ENCODE data around the gene PLA2G4E. TPM values are rescaled to one million over a fixed set of nuclear protein-coding genes. Genes with fewer than 3 reads are reported as not detected.

PLA2G4E gene
- total RNA-seq, 4 donors from 2014 or later = not detected

GRCh38 chr15:42064271-42064670, 43.4 kb upstream of the PLA2G4E start:
- DNase-seq (no peak), ATAC-seq (no peak)
- no peaks in the 10 kb centered on the region for H3K36me3 ChIP-seq
- TF ChIP-seq CTCF (IDR thresholded peaks at IDR 0.05 in 4 of 5, conservative IDR thresholded peaks at IDR 0.05 in 1 of 5) (no peak), POLR2A (IDR thresholded peaks at IDR 0.05) (no peak)
- H3K9me3 ChIP-seq = no peaks in the 10 kb centered on the region
- no peak overlapping the region for H3K4me3 ChIP-seq
- intact Hi-C loops (cut with DNase I; ENCODE audit: low total_unique reads) (no loop called here), in situ Hi-C loops (cut with MboI; ENCODE audit: low sequenced_read_pairs in 4 of 4) (no loop called here)
- no peaks in the 10 kb centered on the region for H3K27me3 ChIP-seq
- no peak overlapping the region for H3K27ac ChIP-seq
- H3K4me1 ChIP-seq = peaks cover 0 to 4% of the 10 kb centered on the region in 2 donors

GRCh38 chr15:42063122-42063848, 42.4 kb upstream of the PLA2G4E start:
- in situ Hi-C loops (cut with MboI; ENCODE audit: low sequenced_read_pairs in 4 of 4) (no loop called here), intact Hi-C loops (cut with DNase I; ENCODE audit: low total_unique reads) (no loop called here)
- ATAC-seq (no peak), DNase-seq (no peak)
- TF ChIP-seq CTCF (IDR thresholded peaks at IDR 0.05 in 4 of 5, conservative IDR thresholded peaks at IDR 0.05 in 1 of 5) = no peak
- no peak for TF ChIP-seq POLR2A (IDR thresholded peaks at IDR 0.05)
- Histone ChIP-seq H3K27ac (no peak overlapping the region), H3K4me3 (no peak overlapping the region), H3K9me3 (no peaks in the 10 kb centered on the region), H3K4me1 (peaks cover 0 to 4% of the 10 kb centered on the region in 2 donors), H3K36me3 (no peaks in the 10 kb centered on the region), H3K27me3 (no peaks in the 10 kb centered on the region)

- Histone ChIP-seq H3K27ac (no peak overlapping the region), H3K4me3 (no peak overlapping the region), H3K9me3 (no peaks in the 10 kb centered on the region), H3K27me3 (no peaks in the 10 kb centered on the region), H3K36me3 (no peaks in the 10 kb centered on the region), H3K4me1 (peaks cover 0 to 4% of the 10 kb centered on the region in 2 donors)
- intact Hi-C loops (cut with DNase I; ENCODE audit: low total_unique reads) (no loop called here), in situ Hi-C loops (cut with MboI; ENCODE audit: low sequenced_read_pairs in 4 of 4) (no loop called here)
- no peak for DNase-seq
- ATAC-seq = no peak
- TF ChIP-seq CTCF (IDR thresholded peaks at IDR 0.05 in 4 of 5, conservative IDR thresholded peaks at IDR 0.05 in 1 of 5) = no peak
- no peak for TF ChIP-seq POLR2A (IDR thresholded peaks at IDR 0.05)
Measured at GRCh38 chr15:42062284-42062806, 41.5 kb upstream of the PLA2G4E start.

GRCh38 chr15:42060797-42061196, 40.0 kb upstream of the PLA2G4E start:
- peak; percentile 49 to 64 for DNase-seq
- intact Hi-C loops (cut with DNase I; ENCODE audit: low total_unique reads) (no loop called here), in situ Hi-C loops (cut with MboI; ENCODE audit: low sequenced_read_pairs in 4 of 4) (no loop called here)
- peaks cover 12 to 15% of the 10 kb centered on the region in 2 donors for H3K4me1 ChIP-seq
- peak; percentile 64 to 74 for ATAC-seq
- no peaks in the 10 kb centered on the region for H3K36me3 ChIP-seq
- no peak overlapping the region for H3K4me3 ChIP-seq
- H3K9me3 ChIP-seq = no peaks in the 10 kb centered on the region
- no peaks in the 10 kb centered on the region for H3K27me3 ChIP-seq
- H3K27ac ChIP-seq = peak overlapping the region in 1 of 4 donors; percentile 20
- TF ChIP-seq POLR2A (IDR thresholded peaks at IDR 0.05) = no peak
- TF ChIP-seq CTCF (IDR thresholded peaks at IDR 0.05 in 4 of 5, conservative IDR thresholded peaks at IDR 0.05 in 1 of 5) = no peak
